HG03025 (cell line): Measurements from ENCODE around the gene NCBP3.
"Not testable (repeated sequence)": the region's sequence is repeated elsewhere in the genome, so short reads cannot be mapped to it uniquely, and the experiment has no call there.

Experiments used
- ATAC-seq: cut with Tn5 transposase; IDR thresholded peaks from one replicate; pipeline ENCODE4 v1.9.1; 2021; ENCODE audit warnings: mild to moderate bottlenecking, moderate library complexity; ENCODE audit not compliant: unreplicated experiment, low FRiP score

The NCBP3 gene

DNA sequence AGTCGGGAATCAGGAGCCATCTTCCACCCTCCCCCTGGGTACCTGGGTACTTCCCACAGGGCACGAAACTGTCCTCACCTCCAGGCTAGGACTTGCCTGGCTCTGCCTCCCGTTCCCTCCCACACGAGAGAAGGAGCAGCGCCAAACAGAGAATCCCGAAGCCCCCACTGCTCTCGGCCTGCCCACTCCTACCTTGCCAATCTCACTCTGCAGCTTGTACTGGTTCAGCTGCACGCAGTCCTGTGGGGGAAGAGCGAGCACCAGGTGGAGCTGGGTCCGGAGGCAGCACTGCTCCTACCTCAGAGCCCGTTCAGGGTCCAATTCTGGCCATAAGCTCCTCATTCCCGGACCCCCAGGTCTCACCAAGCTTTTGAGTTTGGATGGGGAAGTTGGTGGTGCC is 38.1 kb upstream of the NCBP3 start:
- ATAC-seq, result no peak

GRCh38 chr17:3882276-3882675 is 36.2 kb upstream of the NCBP3 start:
- no peak for ATAC-seq

GRCh38 chr17:3880983-3881382 is 34.9 kb upstream of the NCBP3 start:
- no peak for ATAC-seq

DNA sequence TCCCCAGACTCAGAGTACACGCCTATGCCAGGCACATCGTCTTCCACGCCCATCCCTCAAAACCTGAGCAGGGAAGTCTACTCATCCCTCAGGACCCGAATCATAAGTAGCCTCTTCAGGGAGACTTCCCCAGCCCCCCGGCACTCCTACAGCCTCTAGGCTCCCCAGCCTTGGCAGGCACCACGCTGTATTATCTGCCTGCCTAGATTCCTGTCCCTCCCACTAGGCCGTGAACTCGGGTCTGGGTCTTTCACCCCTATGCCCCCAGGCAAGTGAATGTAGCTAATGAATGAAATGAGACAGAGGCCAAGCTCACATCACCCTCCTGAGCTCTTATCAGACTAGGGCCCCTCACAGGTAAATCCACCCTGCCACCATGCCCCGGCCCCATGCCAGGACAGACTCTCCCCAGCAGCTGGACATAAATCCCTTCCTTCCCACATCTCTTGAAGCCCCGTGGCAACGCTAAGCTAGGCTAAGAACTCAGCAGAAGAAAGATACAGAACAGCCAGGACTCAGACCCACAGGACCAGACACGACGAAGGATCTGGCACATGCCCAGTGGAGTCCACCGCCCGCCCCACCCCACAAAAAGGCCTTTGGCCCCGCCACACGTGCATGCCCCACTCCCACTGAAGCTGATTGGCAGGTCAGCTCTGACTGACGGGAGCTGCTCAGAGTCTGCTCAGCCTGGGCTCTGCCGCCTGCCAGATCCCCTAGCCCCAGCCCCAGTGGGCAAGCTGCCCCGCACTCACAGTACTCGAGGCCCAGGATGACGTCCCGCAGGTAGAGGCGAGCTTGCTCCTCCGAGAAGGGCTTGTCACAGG is 33.8 kb upstream of the NCBP3 start:
- ATAC-seq, result no peak

DNA sequence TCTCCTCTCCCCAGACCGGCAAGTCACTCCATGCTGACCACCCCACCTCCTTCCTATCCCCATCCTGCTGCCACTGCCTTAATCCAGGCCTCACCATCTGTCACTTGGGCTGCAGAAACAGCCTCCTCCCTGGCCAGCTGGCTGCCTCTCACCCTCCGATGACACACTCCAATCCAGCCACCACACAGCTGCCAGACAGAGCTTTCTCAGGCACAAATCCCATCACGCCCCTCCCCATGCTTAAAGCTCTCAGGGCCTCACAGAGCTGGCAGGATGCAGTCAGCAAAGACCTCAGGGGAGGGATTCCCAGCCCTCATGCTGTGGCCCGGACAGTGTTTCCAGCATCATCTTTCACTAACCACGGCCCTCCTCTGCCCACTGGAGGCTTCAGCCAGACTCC is 33.1 kb upstream of the NCBP3 start:
- no peak for ATAC-seq

- ATAC-seq, result no peak
Measured at GRCh38 chr17:3877220-3877619, 31.2 kb upstream of the NCBP3 start.

GRCh38 chr17:3875317-3875716 is 29.3 kb upstream of the NCBP3 start:
- no peak for ATAC-seq

DNA sequence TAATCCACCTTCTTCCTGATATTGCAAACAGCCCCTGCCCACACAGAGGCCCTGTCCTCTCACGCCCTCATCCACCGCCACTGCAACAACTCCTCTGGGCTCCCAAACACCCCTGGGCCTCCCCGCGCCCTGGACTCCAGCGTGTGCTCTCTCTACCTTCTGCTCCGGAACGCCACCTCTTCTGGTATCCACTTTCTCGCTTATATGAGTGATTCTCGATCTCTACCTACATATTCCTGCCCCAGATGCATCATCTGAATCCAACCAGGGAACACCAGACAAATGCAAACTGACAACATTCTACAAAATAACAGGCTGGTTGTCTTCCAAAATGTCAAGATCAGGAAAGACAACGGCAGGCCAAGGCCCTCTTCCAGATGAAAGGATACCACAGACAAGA is 27.8 kb upstream of the NCBP3 start:
- no peak for ATAC-seq

GRCh38 chr17:3870871-3871306 is 24.8 kb upstream of the NCBP3 start:
- no peak for ATAC-seq

DNA sequence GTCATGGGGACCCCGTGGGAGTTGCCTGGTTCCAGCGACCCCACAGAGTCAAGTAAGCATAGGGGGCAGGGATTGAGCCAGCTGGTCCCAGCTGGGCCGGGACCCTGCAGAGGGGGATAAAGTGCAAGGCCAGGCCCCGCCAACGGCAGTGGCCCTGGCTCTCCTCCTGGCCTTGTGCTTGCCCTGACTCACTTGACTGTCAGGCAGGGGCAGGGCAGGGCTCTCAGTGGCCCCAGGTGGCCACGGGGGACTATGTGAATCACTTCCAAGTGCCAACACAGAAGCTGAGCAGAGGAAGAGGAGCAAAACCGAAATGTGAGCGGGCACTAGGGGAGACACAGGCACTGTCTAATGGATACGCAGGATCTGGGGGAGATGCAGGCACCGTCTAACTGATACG is 21.6 kb upstream of the NCBP3 start:
- no peak for ATAC-seq

DNA sequence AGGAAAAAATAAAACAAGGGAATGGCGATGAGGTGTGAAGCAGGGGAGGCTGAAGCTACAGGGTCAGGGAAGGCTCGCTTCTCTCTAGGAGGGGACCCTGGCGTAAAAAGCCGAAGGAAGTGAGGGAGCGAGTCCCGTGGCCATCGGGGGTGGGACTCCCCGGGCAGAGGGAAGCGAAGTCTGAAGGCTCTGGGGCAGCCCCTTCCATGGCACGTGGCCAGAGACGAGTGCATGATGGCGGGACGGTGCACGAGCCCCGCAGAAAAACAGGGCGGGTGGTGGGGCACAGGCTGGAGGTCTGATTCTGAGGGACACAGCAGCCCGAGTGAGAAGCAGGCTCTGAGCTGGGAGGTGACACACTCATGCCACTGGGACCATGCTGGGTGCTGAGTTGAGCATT is 21.1 kb upstream of the NCBP3 start:
- ATAC-seq, result no peak

DNA sequence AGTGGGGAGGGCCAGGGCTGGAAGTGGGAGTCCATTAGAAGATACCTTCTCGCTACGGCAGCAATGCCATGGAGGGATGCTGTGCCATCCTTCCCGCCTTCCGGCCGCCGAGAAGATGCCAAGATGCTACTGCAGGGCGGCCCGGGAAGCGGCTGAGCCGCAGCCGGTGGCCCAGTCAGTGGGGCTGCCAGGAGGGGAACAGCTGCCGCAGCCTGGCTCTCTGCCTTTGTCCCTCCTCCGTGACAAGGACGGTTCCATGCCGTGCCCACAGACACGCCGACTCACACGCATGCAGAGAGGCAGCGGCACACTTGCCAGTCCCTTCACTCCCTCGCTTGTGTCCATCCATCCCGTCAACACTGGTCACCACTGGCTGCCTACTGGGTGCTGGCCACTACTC is 20.2 kb upstream of the NCBP3 start:
- no peak for ATAC-seq

DNA sequence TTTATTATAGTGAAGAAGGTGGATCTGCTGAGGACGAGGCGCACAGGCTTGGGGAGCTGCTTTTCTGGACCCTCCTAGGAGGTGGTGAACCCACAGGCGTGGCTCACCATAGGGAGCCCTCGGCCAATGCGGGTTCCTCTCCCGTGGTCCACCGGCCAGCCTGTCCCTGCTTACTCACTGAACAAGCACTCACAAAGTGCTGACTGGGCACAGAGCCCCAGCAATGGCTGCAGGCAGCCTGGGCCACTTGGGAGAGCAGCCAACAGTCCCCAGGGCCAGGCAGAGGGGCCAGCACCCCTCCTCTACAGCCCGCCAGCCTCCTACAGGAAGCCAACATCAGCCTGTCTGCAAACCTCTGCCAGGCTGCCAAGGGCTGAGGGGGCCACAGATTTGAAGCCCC is 19.1 kb upstream of the NCBP3 start:
- no peak for ATAC-seq

GRCh38 chr17:3864534-3864933 is 18.5 kb upstream of the NCBP3 start:
- ATAC-seq, result no peak

- ATAC-seq, result no peak
Measured at GRCh38 chr17:3861761-3862681, 16.0 kb upstream of the NCBP3 start.

DNA sequence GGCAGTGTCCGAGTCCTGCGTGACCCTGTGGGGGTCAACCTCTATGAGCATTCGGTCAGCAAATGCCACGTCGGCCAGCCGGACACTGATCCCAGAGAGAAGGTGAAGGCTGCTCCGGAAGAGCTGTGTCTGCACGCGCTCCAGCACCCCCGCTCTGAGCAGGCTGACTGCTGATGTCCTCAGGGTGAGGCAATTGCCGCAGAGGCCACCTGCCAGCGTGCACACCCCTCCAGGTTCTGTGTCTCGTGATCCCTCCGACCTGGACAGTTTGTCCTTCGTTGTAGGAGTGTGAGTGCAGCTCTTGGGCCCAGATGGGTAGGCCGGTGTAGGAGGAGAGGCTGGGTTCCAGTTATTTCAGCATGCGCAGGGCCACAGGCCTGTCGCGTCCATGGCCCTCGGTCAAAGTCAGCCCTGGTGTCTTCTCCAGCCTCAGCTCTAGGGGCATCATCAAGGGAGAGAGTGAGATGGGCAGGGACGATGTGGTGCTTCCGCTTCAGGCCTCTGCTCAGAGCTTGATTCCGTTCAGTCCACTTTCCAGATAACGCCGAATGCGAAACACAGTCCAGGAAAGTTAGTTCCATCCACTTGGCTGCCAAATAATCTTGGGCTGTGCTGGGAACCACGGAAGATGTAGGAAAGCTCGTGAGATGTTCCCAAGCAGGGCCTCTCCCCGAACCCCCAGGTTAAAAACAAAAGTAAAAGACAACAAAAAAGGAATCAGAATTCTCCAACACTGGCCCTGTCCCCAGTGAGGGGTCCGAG is 15.1 kb upstream of the NCBP3 start:
- ATAC-seq, result no peak

GRCh38 chr17:3859940-3860339 is 13.9 kb upstream of the NCBP3 start:
- no peak for ATAC-seq

DNA sequence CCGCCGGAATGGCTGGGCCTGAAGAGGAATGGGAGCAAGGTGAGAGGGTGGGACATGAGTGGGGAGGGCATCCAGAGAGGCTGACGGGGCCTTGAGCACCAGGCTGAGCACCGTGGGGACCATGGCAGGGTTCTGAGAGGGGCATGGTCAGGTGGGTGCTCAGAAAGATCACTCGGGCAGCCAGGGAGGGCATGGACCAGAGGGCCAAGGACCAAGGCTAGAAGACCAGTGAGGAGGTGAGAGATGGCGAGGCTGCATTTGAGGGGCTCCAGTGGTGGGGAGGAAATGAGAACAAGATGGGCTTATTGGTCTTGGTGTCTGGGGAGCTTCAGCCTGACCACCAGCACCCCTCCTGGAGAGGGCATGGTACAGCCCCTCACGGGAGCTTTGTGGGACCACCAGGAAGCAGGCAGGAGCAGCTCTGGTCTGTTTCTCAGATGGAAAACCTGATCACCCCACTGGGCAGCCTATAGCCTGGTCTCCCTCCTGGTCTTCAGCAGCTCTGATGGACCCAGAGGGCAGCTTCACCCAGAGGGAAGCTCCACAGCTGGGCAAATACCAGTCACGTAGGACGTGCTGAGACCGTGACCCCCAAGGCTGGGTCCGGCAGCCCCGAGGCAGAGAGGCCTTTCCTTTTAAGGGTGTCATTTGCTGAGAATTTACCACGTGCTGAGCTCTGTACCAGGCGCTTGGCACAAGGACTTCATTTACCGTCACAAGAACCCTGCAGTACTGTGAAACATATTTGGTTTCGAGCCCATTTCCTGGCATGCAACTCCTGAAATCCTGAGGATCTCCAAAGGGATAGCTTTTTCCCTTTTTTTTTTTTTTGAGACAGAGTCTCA is 11.4 kb upstream of the NCBP3 start:
- ATAC-seq, result no peak

- not testable (repeated sequence) for ATAC-seq
Measured at GRCh38 chr17:3854204-3854603, 8.2 kb upstream of the NCBP3 start.

GRCh38 chr17:3852561-3852960 is 6.5 kb upstream of the NCBP3 start:
- ATAC-seq, result no peak
